WI38 (cell line): ENCODE results near the gene NEDD4.
A peak's percentile ranks its signal among the peaks of the same experiment; 100 is the strongest.

Source experiments
- H3K4me3 ChIP-seq: 2 replicates; pipeline ENCODE4 v1.5.1; 2011; ENCODE audit warnings: low read depth, mild to moderate bottlenecking, control low read depth, low read length
- CTCF ChIP-seq: IDR thresholded peaks from 2 replicates; pipeline ENCODE4 v1.5.1; 2012; ENCODE audit warnings: low read depth, mild to moderate bottlenecking, control low read depth, low read length

The NEDD4 gene

GRCh38 chr15:55820043-55820442 lies 173.4 kb downstream of the NEDD4 start:
- no peak for TF ChIP-seq CTCF
- no peak overlapping the region for H3K4me3 ChIP-seq

- H3K4me3 ChIP-seq, result no peak overlapping the region
- TF ChIP-seq CTCF, result no peak
Measured at GRCh38 chr15:55819397-55820034, 173.9 kb downstream of the NEDD4 start.

- no peak overlapping the region for H3K4me3 ChIP-seq
- no peak for TF ChIP-seq CTCF
Measured at GRCh38 chr15:55816017-55816416, 177.4 kb downstream of the NEDD4 start.

GRCh38 chr15:55802600-55803376 lies 190.6 kb downstream of the NEDD4 start:
- H3K4me3 ChIP-seq, result no peak overlapping the region
- TF ChIP-seq CTCF, result no peak

GRCh38 chr15:55800216-55800615 lies 193.2 kb downstream of the NEDD4 start:
- no peak for TF ChIP-seq CTCF

GRCh38 chr15:55799291-55800212 lies 193.9 kb downstream of the NEDD4 start:
- H3K4me3 ChIP-seq, result no peak overlapping the region
- peak; percentile 67 for TF ChIP-seq CTCF

More at GRCh38 chr15:55800216-55800615, 193.2 kb downstream of the NEDD4 start:
- H3K4me3 ChIP-seq, result no peak overlapping the region
